WTC11 (cell line): Measurements from ENCODE around the gene GPI.

Source experiments
- CBFB ChIP-seq: sonication (generic); formaldehyde crosslinking; IDR thresholded peaks from 2 replicates; pipeline ENCODE4 v1.8.1; 2022; ENCODE audit warnings: mild to moderate bottlenecking, low read depth, missing genetic modification reagents
- CTCF ChIP-seq: fragments of 200-600 bp; IDR thresholded peaks from 2 replicates; pipeline ENCODE4 v1.8.0; 2022; ENCODE audit warnings: antibody characterized with exemption
- MYBL2 ChIP-seq: sonication (generic); formaldehyde crosslinking; IDR thresholded peaks from 2 replicates; pipeline ENCODE4 v1.8.1; 2023; ENCODE audit warnings: mild to moderate bottlenecking, moderate library complexity, missing genetic modification reagents

GRCh38 chr19:34319785-34320184, 45.2 kb upstream of the GPI start:
- TF ChIP-seq CBFB (CRISPR knock-in tag) (no peak), CTCF (no peak), MYBL2 (no peak)
